ENCODE results near the gene XAB2. TPM values are rescaled to one million over a fixed set of nuclear protein-coding genes. Genes with fewer than 3 reads are reported as not detected.
A peak's percentile ranks its signal among the peaks of the same experiment; 100 is the strongest.
"Not testable (repeated sequence)": the region's sequence is repeated elsewhere in the genome, so short reads cannot be mapped to it uniquely, and the experiment has no call there.

XAB2 gene
- total RNA-seq, 3 donors from 2014 or later, result 41.3 to 49.0 (median 41.9) TPM

DNA sequence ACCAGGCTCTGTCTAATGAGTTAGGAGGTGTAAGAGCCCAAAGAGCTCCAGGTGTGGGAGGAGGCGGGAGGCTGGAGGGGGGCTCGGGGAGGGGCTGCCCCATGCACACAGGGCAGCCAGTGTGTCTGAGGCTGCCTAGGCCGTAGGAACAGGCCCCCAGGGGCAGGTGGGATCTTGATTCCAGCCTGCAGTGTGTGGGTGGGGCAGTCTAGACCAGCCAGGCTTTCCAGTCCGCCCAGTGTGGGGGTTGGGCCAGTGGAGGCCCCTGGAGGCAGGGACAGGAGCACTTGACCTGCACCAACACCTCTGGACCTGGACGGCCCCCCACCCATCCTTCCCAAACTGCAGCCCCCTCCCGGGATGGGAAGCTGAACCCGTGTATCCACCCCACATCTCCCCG lies 39.1 kb downstream of the XAB2 start:
- TF ChIP-seq POLR2A (IDR thresholded peaks at IDR 0.05) (no peak), POLR2AphosphoS5 (IDR thresholded peaks at IDR 0.05) (no peak), CTCF (IDR thresholded peaks at IDR 0.05) (no peak)
- Histone ChIP-seq H3K27ac (peak overlapping the region; percentile 38 to 55), H3K4me1 (no peaks in the 10 kb centered on the region), H3K36me3 (no peaks in the 10 kb centered on the region), H3K27me3 (no peaks in the 10 kb centered on the region), H3K9me3 (no peaks in the 10 kb centered on the region), H3K4me3 (no peak overlapping the region)
- intact Hi-C loops (cut with DNase I; ENCODE audit: low total_unique reads), result loop anchor here (1.0 kb wide), 1 partner anchor 32 kb away; no protein-coding TSS in a partner anchor
- DNase-seq (ENCODE audit: low spot score in 2 of 2), result peak; percentile 47 to 84

GRCh38 chr19:7589822-7590221 lies 39.5 kb downstream of the XAB2 start:
- intact Hi-C loops (cut with DNase I; ENCODE audit: low total_unique reads), result loop anchor here (1.0 kb wide), 1 partner anchor 32 kb away; no protein-coding TSS in a partner anchor
- Histone ChIP-seq H3K27me3 (no peaks in the 10 kb centered on the region), H3K4me1 (no peaks in the 10 kb centered on the region), H3K9me3 (no peaks in the 10 kb centered on the region), H3K4me3 (no peak overlapping the region), H3K36me3 (no peaks in the 10 kb centered on the region), H3K27ac (peak overlapping the region; percentile 38 to 55)
- DNase-seq (ENCODE audit: low spot score in 2 of 2), result no peak
- TF ChIP-seq POLR2A (IDR thresholded peaks at IDR 0.05) (no peak), POLR2AphosphoS5 (IDR thresholded peaks at IDR 0.05) (no peak), CTCF (IDR thresholded peaks at IDR 0.05) (no peak)

DNA sequence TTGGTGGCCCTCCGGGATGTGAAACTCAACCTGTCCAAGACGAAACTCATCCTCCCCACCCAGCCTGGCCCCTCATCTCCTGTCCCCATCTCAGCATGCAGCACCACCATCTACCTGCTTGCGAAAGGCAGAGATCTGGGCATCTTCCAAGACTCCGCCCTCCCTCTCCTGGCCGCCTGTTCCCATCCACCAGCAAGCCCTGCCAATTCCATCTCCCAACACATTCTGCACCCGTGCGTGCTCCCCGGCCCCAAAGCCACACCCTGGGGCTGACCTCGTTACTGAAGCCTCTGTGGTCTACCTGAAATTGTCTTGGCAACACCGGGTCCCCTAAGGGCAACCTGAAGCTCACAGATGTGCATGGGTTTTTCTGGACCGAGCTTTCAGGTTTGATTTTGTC lies 46.9 kb downstream of the XAB2 start:
- intact Hi-C loops (cut with DNase I; ENCODE audit: low total_unique reads), result no loop called here
- TF ChIP-seq POLR2A (IDR thresholded peaks at IDR 0.05), result no peak
- TF ChIP-seq CTCF (IDR thresholded peaks at IDR 0.05), result no peak
- no peak for TF ChIP-seq POLR2AphosphoS5 (IDR thresholded peaks at IDR 0.05)
- Histone ChIP-seq H3K27ac (no peak overlapping the region), H3K27me3 (no peaks in the 10 kb centered on the region), H3K4me3 (no peak overlapping the region), H3K36me3 (no peaks in the 10 kb centered on the region), H3K4me1 (no peaks in the 10 kb centered on the region), H3K9me3 (no peaks in the 10 kb centered on the region)
- DNase-seq (ENCODE audit: low spot score in 2 of 2), result peak in 1 of 2 donors; percentile 60

GRCh38 chr19:7579182-7579581 lies 50.2 kb downstream of the XAB2 start:
- DNase-seq (ENCODE audit: low spot score in 2 of 2), result no peak
- intact Hi-C loops (cut with DNase I; ENCODE audit: low total_unique reads), result no loop called here
- Histone ChIP-seq H3K4me3 (no peak overlapping the region), H3K9me3 (no peaks in the 10 kb centered on the region), H3K4me1 (no peaks in the 10 kb centered on the region), H3K27me3 (no peaks in the 10 kb centered on the region), H3K36me3 (no peaks in the 10 kb centered on the region), H3K27ac (no peak overlapping the region)
- TF ChIP-seq POLR2AphosphoS5 (IDR thresholded peaks at IDR 0.05) (no peak), POLR2A (IDR thresholded peaks at IDR 0.05) (no peak), CTCF (IDR thresholded peaks at IDR 0.05) (no peak)

DNA sequence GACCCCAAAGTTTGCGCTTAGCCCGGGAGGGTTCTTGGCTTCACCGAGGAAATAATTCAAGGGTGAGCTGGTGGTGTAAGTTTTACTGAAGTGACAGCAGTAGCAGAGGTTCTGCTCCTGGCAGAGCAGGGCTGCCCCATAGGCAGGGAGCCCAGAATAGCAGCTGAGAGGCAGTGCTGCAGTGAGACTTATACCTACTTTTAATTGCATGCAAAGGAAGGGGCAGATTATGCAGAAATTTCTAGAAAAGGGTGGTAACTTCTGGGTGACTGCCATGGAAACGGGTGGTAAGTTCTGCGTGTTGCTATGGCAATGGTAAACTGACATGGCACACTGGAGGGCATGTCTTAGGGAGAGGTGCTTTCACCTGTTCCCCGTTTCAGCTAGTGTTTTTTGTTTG lies 51.2 kb downstream of the XAB2 start:
- Histone ChIP-seq H3K4me1 (no peaks in the 10 kb centered on the region), H3K9me3 (no peaks in the 10 kb centered on the region), H3K36me3 (no peaks in the 10 kb centered on the region), H3K27ac (no peak overlapping the region), H3K27me3 (no peaks in the 10 kb centered on the region), H3K4me3 (no peak overlapping the region)
- no peak for DNase-seq (ENCODE audit: low spot score in 2 of 2)
- TF ChIP-seq POLR2A (IDR thresholded peaks at IDR 0.05) (no peak), POLR2AphosphoS5 (IDR thresholded peaks at IDR 0.05) (no peak), CTCF (IDR thresholded peaks at IDR 0.05) (no peak)
- intact Hi-C loops (cut with DNase I; ENCODE audit: low total_unique reads), result no loop called here

- H3K27ac ChIP-seq; H3K4me1 ChIP-seq; H3K27me3 ChIP-seq; H3K9me3 ChIP-seq; DNase-seq (ENCODE audit: low spot score in 2 of 2); intact Hi-C loops (cut with DNase I; ENCODE audit: low total_unique reads); H3K36me3 ChIP-seq; H3K4me3 ChIP-seq: not testable (repeated sequence)
Measured at GRCh38 chr19:7577422-7577821, 51.9 kb downstream of the XAB2 start.
